ENCODE measurements around the gene CYP4B1. TPM values are rescaled to one million over a fixed set of nuclear protein-coding genes. Genes with fewer than 3 reads are reported as not detected.

Gene CYP4B1
- total and polyA plus RNA-seq, 2 donors (not counting 1 experiment from before 2014, with no cell fraction given), result not detected

- no peak for DNase-seq (ENCODE audit: low read depth in 2 of 2)
- no peak overlapping the region for H3K4me3 ChIP-seq (replicated peaks in 1 of 4; ENCODE audit: control extremely low read depth in 1 of 4, insufficient read depth in 1 of 4, low read depth in 3 of 4, low read length in 4 of 4)
Observed at GRCh38 chr1:46818591-46818990, 19.7 kb downstream of the CYP4B1 start.

GRCh38 chr1:46819335-46819734 is 20.5 kb downstream of the CYP4B1 start:
- Histone ChIP-seq H3K9ac (ENCODE audit: insufficient read depth, low read length) (no peak overlapping the region), H2AFZ (ENCODE audit: low read length) (no peak overlapping the region), H3K4me3 (replicated peaks in 1 of 4; ENCODE audit: control extremely low read depth in 1 of 4, insufficient read depth in 1 of 4, low read depth in 3 of 4, low read length in 4 of 4) (no peak overlapping the region), H3K36me3 (ENCODE audit: control insufficient read depth, insufficient read depth, low read length) (no peaks in the 10 kb centered on the region), H3K27me3 (ENCODE audit: control insufficient read depth, insufficient read depth, low read length) (no peaks in the 10 kb centered on the region), H3K9me3 (ENCODE audit: control insufficient read depth, insufficient read depth, low read depth, low read length) (no peaks in the 10 kb centered on the region), H3K27ac (ENCODE audit: insufficient read depth, low read length) (no peak overlapping the region), H4K20me1 (ENCODE audit: control insufficient read depth, extremely low read depth, insufficient read depth, low read length) (no peaks in the 10 kb centered on the region), H3K4me1 (ENCODE audit: control insufficient read depth, extremely low read depth, insufficient read depth, low read length) (no peaks in the 10 kb centered on the region), H3K79me2 (ENCODE audit: control insufficient read depth, insufficient read depth, low read length) (no peaks in the 10 kb centered on the region), H3K4me2 (ENCODE audit: extremely low read depth, insufficient read depth, low read length) (no peak overlapping the region)
- TF ChIP-seq EZH2 (IDR thresholded peaks at IDR 0.05; ENCODE audit: low read length, missing control alignments) (no peak), CTCF (conservative IDR thresholded peaks at IDR 0.05 in 1 of 2, IDR thresholded peaks at IDR 0.05 in 1 of 2; ENCODE audit: low read depth in 1 of 2, low read length in 2 of 2) (no peak)
- DNase-seq (ENCODE audit: low read depth in 2 of 2), result no peak

More at GRCh38 chr1:46818591-46818990, 19.7 kb downstream of the CYP4B1 start:
- Histone ChIP-seq H3K27ac (ENCODE audit: insufficient read depth, low read length) (no peak overlapping the region), H4K20me1 (ENCODE audit: control insufficient read depth, extremely low read depth, insufficient read depth, low read length) (no peaks in the 10 kb centered on the region), H3K79me2 (ENCODE audit: control insufficient read depth, insufficient read depth, low read length) (no peaks in the 10 kb centered on the region), H3K4me2 (ENCODE audit: extremely low read depth, insufficient read depth, low read length) (no peak overlapping the region), H3K9ac (ENCODE audit: insufficient read depth, low read length) (no peak overlapping the region), H3K4me1 (ENCODE audit: control insufficient read depth, extremely low read depth, insufficient read depth, low read length) (no peaks in the 10 kb centered on the region), H3K9me3 (ENCODE audit: control insufficient read depth, insufficient read depth, low read depth, low read length) (no peaks in the 10 kb centered on the region), H3K27me3 (ENCODE audit: control insufficient read depth, insufficient read depth, low read length) (no peaks in the 10 kb centered on the region), H2AFZ (ENCODE audit: low read length) (no peak overlapping the region), H3K36me3 (ENCODE audit: control insufficient read depth, insufficient read depth, low read length) (no peaks in the 10 kb centered on the region)
- no peak for TF ChIP-seq EZH2 (IDR thresholded peaks at IDR 0.05; ENCODE audit: low read length, missing control alignments)
- TF ChIP-seq CTCF (conservative IDR thresholded peaks at IDR 0.05 in 1 of 2, IDR thresholded peaks at IDR 0.05 in 1 of 2; ENCODE audit: low read depth in 1 of 2, low read length in 2 of 2), result no peak

DNA sequence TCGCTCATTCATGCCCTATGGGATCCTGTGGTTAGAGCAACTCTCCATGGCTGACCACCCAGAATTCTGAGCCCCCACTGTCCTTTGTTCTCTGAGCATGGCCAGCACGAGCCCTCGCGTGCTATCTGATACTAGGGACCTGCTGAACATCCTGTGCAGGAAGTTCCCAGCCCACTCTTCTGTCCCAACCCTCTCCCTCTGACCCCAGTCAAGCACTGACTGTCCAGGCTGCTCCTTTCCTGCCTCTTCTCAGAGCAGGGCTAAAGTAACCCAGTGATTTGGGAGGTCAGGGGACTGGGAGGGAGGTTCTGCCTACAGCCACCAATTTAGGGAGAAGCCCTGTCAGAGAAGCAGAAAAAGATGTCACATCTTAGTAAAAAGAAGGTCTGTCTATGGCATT is 21.2 kb downstream of the CYP4B1 start:
- Histone ChIP-seq H3K36me3 (ENCODE audit: control insufficient read depth, insufficient read depth, low read length) (no peaks in the 10 kb centered on the region), H3K27me3 (ENCODE audit: control insufficient read depth, insufficient read depth, low read length) (no peaks in the 10 kb centered on the region), H3K9me3 (ENCODE audit: control insufficient read depth, insufficient read depth, low read depth, low read length) (no peaks in the 10 kb centered on the region), H3K9ac (ENCODE audit: insufficient read depth, low read length) (no peak overlapping the region), H3K4me2 (ENCODE audit: extremely low read depth, insufficient read depth, low read length) (no peak overlapping the region), H4K20me1 (ENCODE audit: control insufficient read depth, extremely low read depth, insufficient read depth, low read length) (no peaks in the 10 kb centered on the region), H3K79me2 (ENCODE audit: control insufficient read depth, insufficient read depth, low read length) (no peaks in the 10 kb centered on the region), H3K27ac (ENCODE audit: insufficient read depth, low read length) (no peak overlapping the region), H3K4me3 (replicated peaks in 1 of 4; ENCODE audit: control extremely low read depth in 1 of 4, insufficient read depth in 1 of 4, low read depth in 3 of 4, low read length in 4 of 4) (no peak overlapping the region), H2AFZ (ENCODE audit: low read length) (no peak overlapping the region), H3K4me1 (ENCODE audit: control insufficient read depth, extremely low read depth, insufficient read depth, low read length) (no peaks in the 10 kb centered on the region)
- TF ChIP-seq EZH2 (IDR thresholded peaks at IDR 0.05; ENCODE audit: low read length, missing control alignments) (no peak), CTCF (conservative IDR thresholded peaks at IDR 0.05 in 1 of 2, IDR thresholded peaks at IDR 0.05 in 1 of 2; ENCODE audit: low read depth in 1 of 2, low read length in 2 of 2) (no peak)
- no peak for DNase-seq (ENCODE audit: low read depth in 2 of 2)
